Nephron progenitor cell (in vitro differentiated cells): ENCODE results near the gene NLRC4.
"Not testable (repeated sequence)": the region's sequence is repeated elsewhere in the genome, so short reads cannot be mapped to it uniquely, and the experiment has no call there.

Source experiments
- DNase-seq: peaks from one replicate; pipeline ENCODE4 v3.0.0; 2021
- H3K27ac Mint-ChIP-seq: 2 replicates; pipeline ENCODE4 v1.8.0; 2021; ENCODE audit warnings: mild to moderate bottlenecking, moderate library complexity, mixed read lengths
- H3K27me3 Mint-ChIP-seq: 2 replicates; pipeline ENCODE4 v1.8.0; 2021; ENCODE audit warnings: mild to moderate bottlenecking, low read depth, mixed read lengths; ENCODE audit not compliant: poor library complexity
- H3K36me3 Mint-ChIP-seq: 2 replicates; pipeline ENCODE4 v1.8.0; 2021; ENCODE audit warnings: low read depth, mixed read lengths
- H3K4me1 Mint-ChIP-seq: 2 replicates; pipeline ENCODE4 v1.8.0; 2021; ENCODE audit warnings: mixed read lengths
- H3K4me3 Mint-ChIP-seq: 2 replicates; pipeline ENCODE4 v1.8.0; 2021; ENCODE audit warnings: mild to moderate bottlenecking, moderate library complexity, mixed read lengths
- H3K9me3 Mint-ChIP-seq: 2 replicates; pipeline ENCODE4 v1.8.0; 2021; ENCODE audit warnings: mild to moderate bottlenecking, moderate library complexity, mixed read lengths
- CTCF ChIP-seq: fragments of 200-600 bp; sonication (generic); IDR thresholded peaks from 2 replicates; pipeline ENCODE4 v1.5.0; 2021; ENCODE audit warnings: antibody characterized with exemption

Gene NLRC4

DNA sequence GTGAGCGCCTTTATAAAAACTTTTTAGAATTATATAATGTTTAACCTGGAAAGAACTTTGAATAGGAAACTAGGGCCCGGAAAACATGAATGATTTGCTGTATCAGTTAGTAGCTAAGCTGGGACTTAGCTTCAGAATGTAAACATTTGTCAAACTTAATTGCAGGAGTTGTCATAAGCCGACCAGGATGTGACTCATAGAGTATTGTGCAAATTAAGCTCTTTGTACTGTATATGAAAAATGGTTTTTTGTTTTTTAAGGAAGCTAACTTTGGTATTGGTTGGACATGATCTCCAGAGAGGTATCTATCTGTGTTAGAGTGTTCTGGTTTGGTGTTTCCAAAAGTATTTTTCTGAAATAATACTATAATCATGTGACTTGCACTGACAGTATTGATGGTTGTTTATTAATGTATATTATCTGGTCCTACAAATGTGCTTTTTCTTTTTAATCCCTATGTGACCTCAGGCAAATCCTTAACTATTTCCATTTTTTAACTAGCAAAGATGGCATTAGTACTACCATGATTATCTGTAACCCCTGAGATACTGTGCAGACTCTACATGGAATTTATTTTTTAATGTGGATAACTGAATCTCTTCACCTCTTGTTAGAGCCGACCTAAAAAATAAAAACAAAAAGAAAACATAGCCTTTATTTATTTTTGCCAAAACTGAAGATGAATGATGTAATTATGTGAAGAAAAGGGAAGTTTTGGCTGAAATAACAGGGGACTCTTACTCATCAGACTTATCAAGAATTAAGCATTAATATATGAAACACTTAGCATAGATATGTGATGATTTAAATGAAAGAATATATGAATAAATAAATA, 24.7 kb upstream of the NLRC4 start:
- Mint-ChIP-seq H3K36me3 (peaks cover 49% of the 10 kb centered on the region), H3K27ac (no peak overlapping the region), H3K4me3 (no peak overlapping the region), H3K27me3 (no peaks in the 10 kb centered on the region), H3K9me3 (peaks cover 17% of the 10 kb centered on the region), H3K4me1 (no peaks in the 10 kb centered on the region)
- no peak for DNase-seq
- no peak for TF ChIP-seq CTCF

DNA sequence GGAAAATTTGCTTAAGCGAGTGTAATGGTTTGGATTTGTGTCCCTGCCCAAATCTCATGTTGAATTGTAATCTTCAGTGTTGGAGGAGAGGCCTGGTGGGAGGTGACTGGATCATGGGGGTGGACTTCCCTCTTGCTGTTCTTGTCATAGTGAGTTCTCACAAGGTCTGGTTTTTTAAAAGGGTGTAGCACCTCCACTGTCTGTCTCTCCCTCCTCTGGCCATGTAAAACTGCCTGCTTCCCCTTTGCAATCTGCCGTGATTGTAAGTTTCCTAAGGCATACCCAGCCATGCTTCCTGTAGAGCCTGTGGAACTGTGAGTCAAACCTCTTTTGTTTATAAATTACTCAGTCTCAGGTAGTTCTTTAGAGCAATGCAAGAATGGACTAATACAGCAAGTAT, 19.6 kb upstream of the NLRC4 start:
- Mint-ChIP-seq H3K4me3 (no peak overlapping the region), H3K27ac (no peak overlapping the region), H3K4me1 (no peaks in the 10 kb centered on the region), H3K36me3 (peaks cover 51% of the 10 kb centered on the region), H3K27me3 (no peaks in the 10 kb centered on the region), H3K9me3 (no peaks in the 10 kb centered on the region)
- no peak for TF ChIP-seq CTCF
- DNase-seq: no peak

DNA sequence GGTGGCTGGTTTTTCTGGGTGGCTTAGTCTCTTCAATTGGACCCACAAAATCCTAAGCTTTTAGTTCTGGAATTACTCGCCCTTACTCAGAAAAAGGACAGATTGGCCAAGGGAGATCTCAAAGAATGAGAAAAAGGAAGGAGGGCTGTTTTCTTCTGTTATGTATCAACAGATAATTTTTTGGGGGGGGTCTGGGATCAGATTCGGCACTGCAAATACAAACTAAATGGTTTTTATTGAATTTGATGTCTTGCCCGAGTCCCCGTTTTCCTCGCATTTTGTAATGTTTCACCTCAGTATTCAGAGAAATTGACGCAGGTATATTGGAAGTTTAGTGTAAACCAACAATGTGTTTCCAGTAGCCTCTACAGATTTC, 13.8 kb upstream of the NLRC4 start:
- peaks cover 28% of the 10 kb centered on the region for H3K36me3 Mint-ChIP-seq
- H3K27ac Mint-ChIP-seq: peak overlapping the region; percentile 81
- H3K4me1 Mint-ChIP-seq: peaks cover 19% of the 10 kb centered on the region
- DNase-seq: no peak
- TF ChIP-seq CTCF: no peak
- peaks cover 18% of the 10 kb centered on the region for H3K27me3 Mint-ChIP-seq
- H3K9me3 Mint-ChIP-seq: peaks cover 7% of the 10 kb centered on the region
- H3K4me3 Mint-ChIP-seq: peak overlapping the region; percentile 94

DNA sequence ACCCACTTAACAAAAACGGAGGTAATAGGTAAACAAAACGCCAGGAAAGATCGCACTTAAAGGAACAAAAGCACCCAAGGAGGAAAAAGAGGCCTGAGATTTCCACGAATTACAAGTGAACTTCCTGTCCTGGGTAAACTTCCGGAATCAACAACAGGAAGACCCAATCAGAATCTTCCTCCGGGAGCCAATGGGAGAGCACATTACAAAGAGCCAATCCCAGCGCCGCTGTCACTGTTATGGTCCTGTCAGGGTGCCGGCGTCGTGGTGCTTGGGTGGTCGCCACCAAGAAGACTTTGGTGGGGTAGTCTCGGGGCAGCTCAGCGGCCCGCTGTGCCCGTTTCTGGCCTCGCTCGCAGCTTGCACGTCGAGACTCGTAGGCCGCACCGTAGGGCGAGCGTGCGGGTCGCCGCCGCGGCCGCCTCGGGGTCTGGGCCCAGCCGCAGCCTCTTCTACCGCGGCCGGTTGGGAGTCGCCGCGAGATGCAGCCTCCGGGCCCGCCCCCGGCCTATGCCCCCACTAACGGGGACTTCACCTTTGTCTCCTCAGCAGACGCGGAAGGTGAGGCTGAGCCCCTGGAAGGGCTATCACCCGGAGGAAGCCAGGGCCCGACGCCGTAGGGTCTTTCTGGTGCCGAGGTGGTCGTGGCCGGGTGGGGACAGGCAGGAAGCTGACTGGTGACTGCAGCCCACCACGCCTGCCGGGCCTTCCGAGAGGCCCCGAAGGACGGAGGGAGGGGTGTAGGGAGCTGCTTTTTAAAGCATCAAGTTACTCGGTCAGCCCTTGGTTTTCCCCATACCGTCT, 13.2 kb upstream of the NLRC4 start, which contains the start of gene YIPF4:
Gene YIPF4, plus strand, starts transcription at position 231 of the 804 bp plus-strand sequence. Its CDS starts 252 bp downstream, at position 483.
- H3K9me3 Mint-ChIP-seq: peaks cover 7% of the 10 kb centered on the region
- peaks cover 22% of the 10 kb centered on the region for H3K36me3 Mint-ChIP-seq
- peak within 1 kb of the TSS; percentile 94 for H3K4me3 Mint-ChIP-seq
- H3K4me1 Mint-ChIP-seq: peaks cover 19% of the 10 kb centered on the region
- H3K27me3 Mint-ChIP-seq: peaks cover 21% of the 10 kb centered on the region
- H3K27ac Mint-ChIP-seq: peak within 1 kb of the TSS; percentile 91
- TF ChIP-seq CTCF: no peak
- DNase-seq: peak; percentile 86

DNA sequence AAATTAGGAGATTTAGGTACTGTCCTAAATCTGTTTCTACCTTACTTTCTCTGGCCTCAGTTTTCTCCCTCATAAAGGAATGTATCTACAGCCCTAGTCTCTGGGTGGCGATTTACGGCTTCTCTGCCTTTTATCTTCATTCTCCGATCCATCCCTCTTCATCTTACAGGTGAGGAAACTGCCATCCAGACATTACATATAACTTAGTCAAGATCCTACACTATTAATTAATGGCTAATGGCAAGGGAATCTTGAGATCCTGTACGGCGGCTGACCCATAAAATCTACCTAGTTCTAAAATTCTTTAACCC, 12.6 kb upstream of the NLRC4 start:
- Mint-ChIP-seq H3K27ac (peak overlapping the region; percentile 91), H3K4me1 (peaks cover 19% of the 10 kb centered on the region), H3K36me3 (peaks cover 21% of the 10 kb centered on the region), H3K4me3 (peak overlapping the region; percentile 94), H3K9me3 (peaks cover 7% of the 10 kb centered on the region), H3K27me3 (peaks cover 24% of the 10 kb centered on the region)
- no peak for TF ChIP-seq CTCF
- no peak for DNase-seq

DNA sequence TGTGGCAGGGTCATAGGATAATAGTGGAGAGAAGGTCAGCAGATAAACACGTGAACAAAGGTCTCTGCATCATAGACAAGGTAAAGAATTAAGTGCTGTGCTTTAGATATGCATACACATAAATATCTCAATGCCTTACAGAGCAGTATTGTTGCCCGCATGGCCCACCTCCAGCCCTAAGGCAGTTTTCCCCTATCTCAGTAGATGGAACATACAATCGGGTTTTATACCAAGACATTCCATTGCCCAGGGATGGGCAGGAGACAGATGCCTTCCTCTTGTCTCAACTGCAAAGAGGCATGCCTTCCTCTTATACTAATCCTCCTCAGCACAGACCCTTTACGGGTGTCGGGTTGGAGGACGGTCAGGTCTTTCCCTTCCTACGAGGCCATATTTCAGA, 11.1 kb upstream of the NLRC4 start:
- not testable (repeated sequence) for H3K27ac Mint-ChIP-seq, H3K9me3 Mint-ChIP-seq, H3K36me3 Mint-ChIP-seq, DNase-seq
- H3K27me3 Mint-ChIP-seq: peaks cover 39% of the 10 kb centered on the region
- peak overlapping the region; percentile 38 for H3K4me3 Mint-ChIP-seq
- peaks cover 19% of the 10 kb centered on the region for H3K4me1 Mint-ChIP-seq
